Measurements from ENCODE around the gene BEND6.
"Not testable (repeated sequence)": the region's sequence is repeated elsewhere in the genome, so short reads cannot be mapped to it uniquely, and the experiment has no call there.

The BEND6 gene

GRCh38 chr6:56977192-56977591 is 22.3 kb downstream of the BEND6 start:
- in situ Hi-C loops (cut with HindIII; ENCODE audit: low sequenced_read_pairs) = no loop called here

- in situ Hi-C loops (cut with HindIII; ENCODE audit: low sequenced_read_pairs) = no loop called here
Observed at GRCh38 chr6:56978530-56978929, 23.6 kb downstream of the BEND6 start.

- in situ Hi-C loops (cut with HindIII; ENCODE audit: low sequenced_read_pairs) = no loop called here
Observed at GRCh38 chr6:56984361-56984760, 29.5 kb downstream of the BEND6 start.

- in situ Hi-C loops (cut with HindIII; ENCODE audit: low sequenced_read_pairs) = no loop called here
Observed at GRCh38 chr6:56984884-56985283, 30.0 kb downstream of the BEND6 start.

- in situ Hi-C loops (cut with HindIII; ENCODE audit: low sequenced_read_pairs) = no loop called here
Observed at GRCh38 chr6:56986611-56987010, 31.7 kb downstream of the BEND6 start.

- in situ Hi-C loops (cut with HindIII; ENCODE audit: low sequenced_read_pairs) = no loop called here
Observed at GRCh38 chr6:56988145-56988544, 33.2 kb downstream of the BEND6 start.

GRCh38 chr6:56992036-56992435 is 37.1 kb downstream of the BEND6 start:
- in situ Hi-C loops (cut with HindIII; ENCODE audit: low sequenced_read_pairs) = no loop called here

GRCh38 chr6:56992703-56993102 is 37.8 kb downstream of the BEND6 start:
- in situ Hi-C loops (cut with HindIII; ENCODE audit: low sequenced_read_pairs) = no loop called here

GRCh38 chr6:56995347-56995902 is 40.5 kb downstream of the BEND6 start:
- in situ Hi-C loops (cut with HindIII; ENCODE audit: low sequenced_read_pairs) = no loop called here

GRCh38 chr6:56996401-56996800 is 41.5 kb downstream of the BEND6 start:
- in situ Hi-C loops (cut with HindIII; ENCODE audit: low sequenced_read_pairs) = no loop called here

- in situ Hi-C loops (cut with HindIII; ENCODE audit: low sequenced_read_pairs) = no loop called here
Observed at GRCh38 chr6:56999049-56999448, 44.1 kb downstream of the BEND6 start.

- in situ Hi-C loops (cut with HindIII; ENCODE audit: low sequenced_read_pairs) = not testable (repeated sequence)
Observed at GRCh38 chr6:56999748-57000147, 44.8 kb downstream of the BEND6 start.

GRCh38 chr6:57002197-57002596 is 47.3 kb downstream of the BEND6 start:
- in situ Hi-C loops (cut with HindIII; ENCODE audit: low sequenced_read_pairs) = no loop called here

- in situ Hi-C loops (cut with HindIII; ENCODE audit: low sequenced_read_pairs) = no loop called here
Observed at GRCh38 chr6:57004292-57004691, 49.4 kb downstream of the BEND6 start.

GRCh38 chr6:57006101-57006500 is 51.2 kb downstream of the BEND6 start:
- in situ Hi-C loops (cut with HindIII; ENCODE audit: low sequenced_read_pairs) = no loop called here

- in situ Hi-C loops (cut with HindIII; ENCODE audit: low sequenced_read_pairs) = not testable (repeated sequence)
Observed at GRCh38 chr6:57008069-57008468, 53.2 kb downstream of the BEND6 start.

- in situ Hi-C loops (cut with HindIII; ENCODE audit: low sequenced_read_pairs) = no loop called here
Observed at GRCh38 chr6:57013521-57013926, 58.6 kb downstream of the BEND6 start.

GRCh38 chr6:57017069-57017468 is 62.2 kb downstream of the BEND6 start:
- in situ Hi-C loops (cut with HindIII; ENCODE audit: low sequenced_read_pairs) = no loop called here

GRCh38 chr6:57017841-57018240 is 62.9 kb downstream of the BEND6 start:
- in situ Hi-C loops (cut with HindIII; ENCODE audit: low sequenced_read_pairs) = no loop called here

- in situ Hi-C loops (cut with HindIII; ENCODE audit: low sequenced_read_pairs) = no loop called here
Observed at GRCh38 chr6:57019434-57019833, 64.5 kb downstream of the BEND6 start.

GRCh38 chr6:57021086-57021720 is 66.3 kb downstream of the BEND6 start:
- in situ Hi-C loops (cut with HindIII; ENCODE audit: low sequenced_read_pairs) = no loop called here

GRCh38 chr6:57024321-57024720 is 69.4 kb downstream of the BEND6 start:
- in situ Hi-C loops (cut with HindIII; ENCODE audit: low sequenced_read_pairs) = no loop called here

- in situ Hi-C loops (cut with HindIII; ENCODE audit: low sequenced_read_pairs) = no loop called here
Observed at GRCh38 chr6:57024775-57025174, 69.9 kb downstream of the BEND6 start.
